CD4-positive, alpha-beta T cell treated with Interleukin-21 for 1 hour (primary cell): ENCODE results near the gene CADPS.

Experiments used
- DNase-seq: peaks from one replicate; pipeline ENCODE4 v3.0.0-alpha.2; 2020

Gene CADPS

DNA sequence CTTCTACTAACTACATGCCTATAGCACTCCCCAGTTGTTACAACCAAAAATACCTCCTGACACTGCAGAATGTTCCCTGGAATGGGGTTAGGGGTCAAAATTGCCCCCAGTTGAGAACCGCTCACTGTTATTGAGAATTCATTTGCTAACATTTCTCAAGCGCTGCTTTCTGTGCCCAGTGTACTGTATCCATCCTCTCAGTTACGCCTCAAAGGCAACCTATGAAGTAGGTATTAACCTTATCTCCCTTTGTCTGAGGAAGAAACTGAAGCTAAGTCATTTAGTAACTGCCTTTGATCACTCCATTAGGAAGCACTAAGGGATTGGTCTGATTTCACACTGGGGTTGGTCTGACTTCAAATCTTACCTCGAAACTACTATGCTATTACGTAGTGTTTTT lies 70.1 kb downstream of the CADPS start:
- no peak for DNase-seq

DNA sequence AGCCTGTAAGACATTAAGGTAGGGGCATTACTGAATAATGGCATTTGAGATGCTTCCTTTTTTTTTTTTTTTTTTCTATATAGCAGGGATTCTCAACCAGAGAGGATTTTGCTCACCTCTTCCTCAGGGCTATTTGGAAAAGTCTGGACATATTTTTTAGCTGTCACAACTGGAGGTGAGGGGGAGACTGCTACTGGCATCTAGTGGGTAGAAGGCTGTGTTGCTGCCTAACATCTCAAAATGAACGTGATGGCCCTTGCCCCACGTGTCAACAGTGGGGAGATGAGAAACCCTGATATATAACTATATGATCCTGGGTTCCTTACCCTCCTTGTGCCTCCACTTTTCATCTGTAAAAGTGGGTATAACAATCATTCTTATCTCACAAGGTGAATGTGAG lies 71.9 kb downstream of the CADPS start:
- no peak for DNase-seq

DNA sequence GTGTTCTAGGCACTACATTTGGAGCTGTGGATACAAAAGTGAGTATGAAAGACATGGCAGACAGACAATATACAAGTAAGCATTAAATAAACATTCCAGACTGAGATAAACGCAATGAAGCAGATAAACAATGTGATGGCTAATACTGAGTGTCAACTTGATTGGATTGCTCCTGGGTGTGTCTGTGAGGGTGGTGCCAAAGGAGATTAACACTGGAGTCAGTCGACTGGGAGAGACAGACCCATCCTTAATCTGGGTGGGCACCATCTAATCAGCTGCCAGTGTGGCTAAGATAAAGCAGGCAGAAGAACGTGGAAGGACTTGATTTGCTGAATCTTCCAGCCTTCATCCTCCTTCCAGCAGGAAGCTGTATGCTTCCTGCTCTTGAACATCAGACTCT lies 77.2 kb downstream of the CADPS start:
- no peak for DNase-seq

DNA sequence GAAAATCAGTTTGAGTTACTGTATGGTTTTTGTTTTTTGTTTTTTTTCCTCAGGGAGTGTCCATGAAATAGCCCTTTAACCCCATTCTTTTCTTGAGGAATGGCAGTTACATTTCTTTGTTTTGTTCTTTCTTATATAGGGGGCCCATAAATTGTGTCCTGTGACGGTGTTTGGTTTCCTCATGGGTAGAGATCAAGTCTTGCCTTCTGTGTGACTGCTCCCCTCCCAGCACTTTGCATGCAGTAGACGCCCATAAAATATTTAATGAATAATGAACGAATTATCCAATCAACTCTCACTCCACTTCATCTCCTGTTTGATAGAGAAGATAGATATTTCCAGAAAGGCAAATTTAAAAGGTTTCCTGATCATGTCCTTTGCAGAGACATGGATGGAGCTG lies 78.1 kb downstream of the CADPS start:
- DNase-seq: no peak

DNA sequence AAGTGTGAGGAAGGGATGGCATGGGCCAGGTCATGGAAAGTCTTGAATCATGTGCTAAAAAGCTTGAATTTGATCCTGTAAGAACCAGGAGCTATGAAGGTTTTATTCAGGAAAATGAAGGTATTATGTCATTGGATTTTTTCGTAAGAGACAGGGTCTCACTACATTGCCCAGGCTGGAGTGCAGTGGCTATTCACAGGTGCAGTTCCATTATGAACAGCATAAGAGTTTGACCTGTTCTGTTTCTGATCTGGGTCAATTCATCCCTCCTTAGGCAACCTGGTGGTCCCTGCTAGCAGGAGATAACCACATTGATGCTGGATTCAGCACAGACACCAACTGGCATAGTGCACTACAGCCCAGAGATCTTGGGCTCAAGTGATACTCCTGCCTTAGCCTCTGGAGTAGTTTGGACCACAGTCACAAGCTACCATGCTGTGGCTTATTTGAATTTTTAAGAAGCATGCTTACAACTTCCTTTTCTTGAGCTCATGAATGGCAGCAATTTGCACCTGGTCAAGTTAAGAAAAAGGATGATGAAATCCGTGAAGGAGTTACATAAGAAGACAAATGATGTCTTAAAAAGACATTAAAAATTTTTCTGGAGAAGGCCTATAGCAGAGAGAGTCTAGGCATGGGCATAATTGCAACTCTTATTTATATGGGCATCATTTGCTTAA lies 79.1 kb downstream of the CADPS start:
- no peak for DNase-seq

DNA sequence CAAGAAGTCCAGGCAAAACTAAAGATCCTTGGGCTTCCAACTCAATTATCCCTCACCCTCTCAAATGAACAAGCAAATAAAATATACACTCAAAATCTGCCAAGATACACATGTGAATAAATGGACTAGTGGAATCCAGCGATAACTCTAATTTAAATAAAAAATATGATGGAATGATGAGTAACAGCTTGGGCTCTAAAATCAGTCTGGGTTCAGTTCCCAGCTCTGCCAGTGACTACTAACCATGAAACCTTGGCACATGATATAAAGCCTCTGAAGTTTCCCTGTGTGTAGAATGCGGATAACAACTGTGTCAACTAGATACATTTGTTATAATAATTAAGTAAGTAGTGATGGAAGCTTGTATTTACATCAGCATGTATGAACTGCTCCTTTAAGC lies 81.3 kb downstream of the CADPS start:
- DNase-seq: no peak

DNA sequence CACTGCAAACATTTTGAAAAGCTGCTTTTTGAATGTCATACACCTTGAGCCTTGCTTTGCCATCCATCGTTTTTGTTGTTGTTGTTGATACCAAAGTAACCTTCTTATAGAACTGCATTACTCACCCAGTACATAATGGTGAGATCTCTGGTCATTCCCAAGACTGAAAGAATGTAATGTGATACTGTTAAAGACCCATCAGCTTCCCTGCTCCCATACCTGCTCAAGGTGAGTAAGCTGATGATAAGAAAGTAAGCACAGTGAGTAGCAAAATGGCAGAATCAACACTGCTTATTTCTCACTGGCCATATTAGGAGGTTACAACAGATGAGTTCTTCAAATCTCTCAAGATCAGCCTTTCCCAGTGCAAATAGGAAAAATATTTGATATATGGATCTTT lies 89.8 kb downstream of the CADPS start:
- no peak for DNase-seq

DNA sequence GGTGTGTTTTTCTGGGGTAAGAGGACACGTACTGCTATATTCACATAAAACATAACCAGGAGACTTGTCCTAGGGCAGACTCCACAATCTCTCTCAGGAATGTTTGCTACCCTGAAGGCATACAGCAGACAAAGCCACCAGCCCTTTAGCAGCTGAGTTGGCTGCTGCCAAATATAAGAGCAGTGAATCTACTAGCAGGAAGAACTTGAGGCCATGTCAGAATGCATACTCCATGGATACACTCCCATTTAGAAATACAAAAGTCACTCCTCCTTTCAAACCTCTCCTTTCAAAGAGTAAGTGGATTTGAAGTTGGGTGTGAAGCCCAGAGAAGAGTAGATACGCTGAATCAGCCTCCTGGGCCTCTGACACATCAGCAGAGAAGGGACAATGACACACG lies 94.1 kb downstream of the CADPS start:
- DNase-seq: no peak

DNA sequence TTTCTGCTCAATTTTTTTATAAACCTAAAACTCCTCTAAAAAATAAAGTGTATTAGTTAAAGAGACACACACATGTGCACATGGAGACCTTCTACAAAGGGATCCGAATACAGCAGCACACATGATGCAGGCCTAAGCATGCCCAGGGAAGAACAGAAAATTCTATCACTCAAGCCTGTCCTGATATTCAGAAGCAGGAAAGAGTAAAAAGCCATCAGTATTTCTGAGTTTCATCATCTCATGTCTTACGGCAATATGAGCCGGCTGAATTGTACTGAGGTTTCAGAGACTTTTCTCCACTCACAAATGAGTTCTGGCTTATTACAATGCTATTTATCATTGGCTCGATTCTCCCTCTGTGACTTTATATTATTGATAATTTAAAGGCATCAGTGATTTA lies 97.5 kb downstream of the CADPS start:
- DNase-seq: no peak

DNA sequence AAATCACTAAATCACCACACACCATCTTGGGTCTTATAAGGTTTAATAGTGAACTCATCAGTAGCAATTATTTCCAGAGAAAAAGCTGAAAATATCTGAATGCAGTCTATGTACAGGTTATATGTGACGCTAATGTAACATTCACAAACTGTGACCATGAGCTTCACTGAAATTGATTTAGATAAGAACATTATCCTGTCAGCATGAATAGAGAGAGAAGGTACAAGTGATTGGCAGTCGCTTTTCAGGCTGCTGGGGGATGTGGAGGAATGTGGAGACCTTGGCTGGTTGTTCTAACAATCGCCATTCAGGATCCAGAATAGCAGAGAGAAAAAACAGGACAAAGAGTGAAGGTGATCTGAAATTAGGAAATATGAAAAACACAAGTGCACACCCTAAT lies 98.1 kb downstream of the CADPS start:
- DNase-seq: no peak

DNA sequence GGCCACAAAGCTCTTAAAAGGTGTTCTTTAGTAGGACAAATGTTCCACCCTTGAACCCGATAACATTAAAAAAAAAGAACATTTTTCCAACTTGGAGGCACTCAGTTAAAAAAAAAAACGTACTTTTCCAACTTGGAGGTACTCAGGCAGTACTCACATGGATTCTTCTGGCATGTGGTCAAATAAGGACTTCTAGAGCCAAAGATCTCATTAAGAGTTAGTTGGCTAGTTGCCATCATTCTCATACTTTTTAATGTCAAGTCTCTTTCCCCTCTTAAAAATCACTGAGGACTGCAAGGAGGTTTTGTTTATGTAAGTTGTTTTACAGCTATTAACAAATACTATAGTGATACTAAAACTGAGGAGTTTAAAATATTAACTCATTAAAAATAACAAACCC lies 101.0 kb downstream of the CADPS start:
- DNase-seq: no peak

DNA sequence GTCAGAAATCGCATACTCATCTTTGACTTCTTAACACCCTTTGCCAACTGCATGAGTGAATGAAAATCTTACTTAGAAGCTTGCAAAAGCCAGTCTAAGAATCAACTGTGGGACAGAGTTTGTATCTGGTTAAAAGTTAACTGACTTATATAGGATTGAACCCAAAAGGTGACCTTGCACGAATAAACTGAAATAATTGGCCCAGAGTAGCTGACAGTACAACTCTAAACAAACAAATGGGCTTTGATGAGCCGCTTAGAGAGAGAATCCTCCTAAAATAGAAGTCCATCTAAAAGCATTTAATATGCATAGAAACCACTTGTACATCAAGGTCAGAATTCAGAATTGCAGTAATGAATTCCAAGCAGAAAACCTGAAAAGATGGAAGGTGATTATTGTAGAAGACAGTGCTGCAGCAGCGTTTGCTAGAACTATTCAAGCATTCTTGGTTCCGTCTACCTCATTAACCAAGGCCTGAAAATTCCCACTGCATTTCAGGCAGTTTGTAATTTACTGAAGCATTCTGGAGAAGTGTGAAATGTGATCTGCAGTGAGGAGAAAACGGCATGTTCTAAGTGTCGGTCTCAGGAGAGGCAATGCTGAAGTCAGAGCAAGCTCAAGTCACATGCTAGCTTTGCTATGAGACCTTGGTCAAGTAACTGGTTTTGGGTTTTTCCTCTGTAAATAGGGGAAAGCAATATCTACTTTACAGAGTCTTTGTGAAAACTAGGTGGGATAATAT lies 103.7 kb downstream of the CADPS start:
- DNase-seq: no peak

DNA sequence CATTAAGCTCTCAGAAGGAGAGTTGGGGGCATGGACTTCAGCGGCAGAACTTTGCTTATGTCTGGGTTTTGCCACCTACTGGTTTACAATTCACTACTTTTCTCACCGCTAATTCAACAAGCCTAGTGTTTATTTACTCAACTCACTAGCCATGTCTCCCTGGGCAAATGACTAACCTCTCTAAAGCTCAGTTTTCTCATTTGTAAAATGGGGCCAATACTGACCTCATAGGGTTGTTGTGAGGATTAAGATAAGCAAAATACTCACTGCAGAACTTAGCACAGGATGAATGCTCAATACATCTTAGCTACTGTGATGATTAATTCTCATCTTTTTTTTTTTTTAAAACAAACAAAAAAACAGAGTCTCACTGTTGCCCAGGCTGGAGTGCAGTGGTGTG lies 106.3 kb downstream of the CADPS start:
- no peak for DNase-seq

DNA sequence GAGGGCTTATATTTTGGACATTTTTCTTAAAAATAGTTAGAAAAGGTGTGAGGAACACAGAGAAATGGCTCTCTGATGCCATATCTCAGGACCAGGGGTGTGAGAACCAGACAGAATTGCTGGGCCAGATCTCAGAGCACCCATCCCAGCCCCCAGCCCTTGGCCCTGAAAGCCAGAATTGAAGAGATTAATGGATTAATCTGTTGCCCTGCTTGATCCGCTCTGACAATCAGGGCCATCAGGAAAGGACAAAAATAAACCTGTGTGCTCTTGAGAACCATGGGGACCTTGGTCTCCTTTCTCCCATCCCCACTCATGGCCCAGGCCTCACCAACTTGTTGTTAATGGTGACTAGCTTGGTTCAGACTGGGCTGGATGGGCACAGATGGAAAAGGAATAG lies 113.5 kb downstream of the CADPS start:
- no peak for DNase-seq

DNA sequence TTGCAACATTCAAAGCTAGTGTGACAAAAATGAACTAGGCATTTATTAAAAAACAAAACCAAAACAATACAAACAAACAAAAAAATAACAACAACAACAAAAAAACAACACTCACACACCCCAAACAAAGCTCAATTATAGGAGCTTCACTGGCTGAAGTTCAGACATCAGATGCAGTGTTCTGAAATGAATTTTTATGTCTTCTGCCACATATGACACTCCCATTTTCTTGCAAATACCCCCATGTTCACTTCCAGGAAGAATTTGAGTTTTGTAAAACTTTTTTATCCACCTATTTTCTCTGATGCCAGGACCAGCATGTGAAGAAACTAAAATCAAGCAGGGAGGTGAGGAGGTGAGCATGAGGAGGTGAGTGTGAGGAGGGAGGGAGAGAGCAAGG lies 113.9 kb downstream of the CADPS start:
- DNase-seq: no peak

DNA sequence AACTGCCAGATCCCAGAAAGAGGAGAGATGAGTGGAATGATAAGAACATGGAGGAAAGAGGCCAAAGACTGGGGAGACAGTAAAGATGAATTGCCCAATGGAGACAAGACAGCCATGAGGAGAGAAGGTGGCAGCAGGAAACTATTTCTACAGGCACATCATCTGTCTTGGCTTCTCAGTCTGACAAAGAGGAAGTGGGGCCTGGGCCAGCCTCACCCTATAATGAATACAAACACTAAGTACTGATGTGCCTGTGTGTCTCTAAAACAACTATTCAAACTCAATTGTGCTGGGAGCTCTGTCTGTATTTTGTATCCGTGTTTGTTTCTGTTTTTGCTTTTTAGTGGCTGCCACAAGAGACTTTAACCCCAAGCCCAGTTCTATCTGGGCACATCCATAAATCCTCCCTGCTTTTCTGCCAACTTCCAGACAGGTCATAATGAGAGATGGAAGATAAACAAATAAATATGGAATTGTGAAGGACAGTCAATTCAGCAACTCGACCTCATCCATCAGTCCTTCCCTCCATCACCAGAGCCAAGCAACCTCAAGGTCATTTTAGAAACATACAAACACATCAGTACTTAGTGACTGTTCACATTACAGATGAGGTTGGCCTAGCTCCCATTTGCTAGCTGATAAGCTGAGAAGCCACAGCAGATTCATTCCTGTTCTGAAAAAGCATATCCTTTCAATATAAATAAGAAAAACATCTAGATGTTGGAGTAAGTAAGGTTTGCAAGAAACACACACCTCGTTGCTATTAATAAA lies 116.7 kb downstream of the CADPS start:
- DNase-seq: no peak

DNA sequence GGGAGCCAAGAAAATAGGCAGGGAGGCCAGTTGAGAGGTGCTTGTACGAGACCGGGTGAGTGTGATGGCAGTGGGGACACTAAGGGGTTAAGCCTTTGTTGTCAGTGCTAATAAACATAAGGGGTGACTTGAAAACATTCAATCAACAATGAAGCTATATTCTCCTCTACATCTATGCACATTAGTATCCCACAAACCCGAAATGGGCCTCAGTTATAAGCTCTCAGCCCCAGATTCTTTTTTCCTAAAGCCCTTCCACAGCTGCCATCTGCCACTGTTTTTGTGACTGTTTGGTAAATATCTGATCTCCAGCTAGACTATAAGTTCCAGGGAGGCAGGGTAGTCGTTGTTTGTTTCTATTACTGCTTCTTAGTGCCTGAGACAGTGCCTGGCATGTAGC lies 118.2 kb downstream of the CADPS start:
- no peak for DNase-seq

DNA sequence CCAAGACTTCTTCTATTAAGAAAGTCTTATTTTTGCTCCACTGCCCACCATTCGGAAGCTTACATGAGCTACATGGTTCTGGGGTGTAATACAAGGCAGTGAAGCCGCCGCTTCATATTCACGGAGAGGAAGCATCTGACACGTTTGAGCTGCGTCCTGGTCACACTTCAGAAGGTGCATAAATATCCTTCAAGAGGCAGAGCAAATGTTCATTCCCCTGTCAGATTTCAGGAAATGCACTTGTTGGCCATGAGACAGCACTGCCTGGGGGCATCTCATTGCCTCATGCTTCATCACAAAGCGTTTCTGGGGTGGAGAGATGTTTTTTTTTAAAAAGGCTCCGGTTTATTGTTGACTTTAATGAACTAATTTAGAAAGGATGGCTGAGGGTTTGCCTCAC lies 119.9 kb downstream of the CADPS start:
- DNase-seq: no peak

DNA sequence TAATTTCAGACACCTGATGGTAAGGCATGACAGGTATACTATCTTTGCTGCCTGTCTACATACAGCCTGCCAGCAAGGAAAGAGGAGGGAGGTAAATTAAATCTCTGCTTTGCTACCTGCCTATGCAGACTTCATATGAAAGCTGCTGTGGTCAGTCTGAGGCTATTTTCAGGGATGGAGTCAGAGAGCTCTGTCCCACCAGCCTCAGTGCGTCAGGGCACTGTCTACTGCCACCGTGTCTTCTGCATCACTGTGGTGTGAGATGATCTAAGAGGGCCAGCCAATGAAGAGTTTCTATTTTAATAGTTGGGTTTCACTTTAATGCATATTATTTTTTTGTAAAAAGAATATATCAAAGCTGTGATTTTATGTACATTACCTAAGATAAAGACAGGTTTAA lies 125.6 kb downstream of the CADPS start:
- DNase-seq: no peak

DNA sequence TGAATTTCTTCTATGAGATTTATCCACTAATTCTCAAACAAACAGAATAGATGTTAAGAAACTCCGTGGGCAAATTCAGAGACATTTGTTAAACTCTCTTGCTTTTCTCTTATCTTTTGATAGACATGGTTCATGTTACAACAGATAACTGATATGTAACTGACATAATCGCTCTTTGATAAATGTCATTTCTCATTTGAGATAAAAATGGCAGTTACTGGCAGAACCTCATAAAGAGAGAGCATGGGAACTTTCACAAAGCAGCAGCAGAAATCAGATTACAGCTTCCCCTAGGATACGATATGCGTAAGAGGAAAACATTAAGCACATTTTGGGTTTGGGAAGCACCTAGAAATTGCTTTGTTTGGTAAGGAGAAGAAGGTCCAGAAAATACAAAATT lies 126.1 kb downstream of the CADPS start:
- no peak for DNase-seq

DNA sequence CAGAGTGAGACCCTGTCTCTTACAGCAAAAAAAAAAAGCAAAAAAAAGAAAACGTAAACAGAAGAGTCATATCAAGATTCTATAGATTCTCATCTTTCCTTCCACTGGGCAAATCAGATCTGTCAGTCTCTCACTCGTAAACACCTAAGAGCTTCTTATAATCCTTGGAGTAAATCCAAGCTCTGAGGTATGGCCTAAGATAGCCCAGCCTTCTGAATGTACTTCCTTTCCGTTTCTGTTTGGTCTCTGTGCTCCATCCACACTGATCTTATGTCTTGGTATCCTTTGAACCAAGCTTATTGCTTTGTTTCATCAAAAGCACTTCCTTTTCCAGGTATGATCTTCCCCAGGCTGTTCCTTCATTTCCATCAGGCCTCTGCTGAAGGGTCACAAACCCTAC lies 137.8 kb downstream of the CADPS start:
- DNase-seq: no peak

DNA sequence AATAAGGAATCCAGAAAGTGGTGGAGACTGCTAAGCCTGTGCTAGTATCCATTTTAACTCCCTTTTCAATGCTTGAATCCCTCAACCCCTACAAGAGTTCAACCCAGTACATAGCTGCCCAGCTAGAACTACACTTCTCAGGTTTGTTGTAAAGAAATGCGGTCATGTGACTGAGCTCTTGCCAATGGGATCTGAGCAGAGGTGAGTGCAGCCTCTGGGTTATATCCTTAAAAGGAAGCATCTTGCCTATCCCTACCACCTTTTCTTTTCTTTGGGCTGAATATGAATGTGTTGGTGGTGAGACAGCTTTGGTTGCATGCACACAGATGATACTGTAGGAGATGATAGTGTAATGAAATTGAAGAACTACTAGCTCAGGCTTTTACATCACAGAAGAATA lies 139.7 kb downstream of the CADPS start:
- DNase-seq: no peak

DNA sequence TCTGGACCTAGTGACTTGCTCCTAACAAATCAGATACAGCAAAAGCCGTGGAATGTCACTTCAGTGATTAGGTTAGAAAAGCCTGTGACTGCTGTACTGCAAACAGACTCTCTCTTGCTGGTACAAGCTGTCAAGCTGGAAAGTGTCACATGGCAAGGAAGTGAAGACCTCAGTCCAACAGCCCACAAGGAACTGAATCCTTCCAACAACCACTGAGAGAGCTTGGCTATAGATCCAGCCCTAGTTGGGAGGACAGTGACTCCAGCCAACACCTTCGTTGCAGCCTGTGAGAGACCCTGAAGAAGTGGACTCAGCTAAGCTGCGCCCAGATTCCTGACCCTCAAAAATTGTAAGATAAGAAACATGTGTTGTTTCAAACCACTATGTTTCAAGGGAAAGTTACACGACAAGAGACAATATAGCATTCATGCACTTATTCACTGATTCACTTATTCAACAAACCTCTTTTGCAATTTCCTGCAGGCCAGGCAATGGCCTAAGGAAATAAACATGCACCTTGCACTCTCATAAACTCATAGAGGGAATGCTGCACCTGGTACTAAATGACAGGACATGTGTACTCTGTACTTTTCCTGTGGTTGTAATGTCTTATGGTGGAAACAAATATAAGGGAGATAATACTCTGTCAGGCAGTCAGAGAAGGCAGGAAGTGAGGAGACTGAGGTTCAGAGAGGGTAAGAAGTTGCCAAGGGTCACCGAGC lies 142.9 kb downstream of the CADPS start:
- no peak for DNase-seq

DNA sequence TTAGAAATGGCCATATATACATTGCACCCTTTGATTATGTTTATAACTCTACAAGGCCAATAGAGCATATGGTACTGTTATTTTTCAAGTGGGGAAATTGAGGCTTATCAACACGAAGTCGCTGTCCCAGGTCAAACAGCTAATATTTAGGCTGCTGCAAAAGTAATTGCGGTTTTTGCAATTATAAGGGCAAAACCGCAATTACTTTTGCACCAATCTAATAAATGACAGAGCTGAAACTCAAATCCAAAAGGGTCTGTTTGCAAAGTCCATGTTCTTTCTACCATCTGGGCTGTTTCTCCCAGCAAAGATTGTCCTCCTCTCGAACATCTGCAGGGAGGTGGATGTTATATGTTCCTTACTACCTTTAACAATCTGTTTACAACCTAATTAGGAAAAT lies 147.2 kb downstream of the CADPS start:
- DNase-seq: no peak
